HG03354 (cell line): ENCODE measurements around the gene CPZ.

Experiments used
- ATAC-seq: cut with Tn5 transposase; IDR thresholded peaks from one replicate; pipeline ENCODE4 v1.9.1; 2021; ENCODE audit warnings: mild to moderate bottlenecking; ENCODE audit not compliant: unreplicated experiment, poor library complexity, severe bottlenecking

Gene CPZ

GRCh38 chr4:8592366-8593263, at the start of gene CPZ:
CPZ (plus strand) TSS chr4:8592765; CDS start chr4:8592834, 69 bp downstream.
- no peak for ATAC-seq

DNA sequence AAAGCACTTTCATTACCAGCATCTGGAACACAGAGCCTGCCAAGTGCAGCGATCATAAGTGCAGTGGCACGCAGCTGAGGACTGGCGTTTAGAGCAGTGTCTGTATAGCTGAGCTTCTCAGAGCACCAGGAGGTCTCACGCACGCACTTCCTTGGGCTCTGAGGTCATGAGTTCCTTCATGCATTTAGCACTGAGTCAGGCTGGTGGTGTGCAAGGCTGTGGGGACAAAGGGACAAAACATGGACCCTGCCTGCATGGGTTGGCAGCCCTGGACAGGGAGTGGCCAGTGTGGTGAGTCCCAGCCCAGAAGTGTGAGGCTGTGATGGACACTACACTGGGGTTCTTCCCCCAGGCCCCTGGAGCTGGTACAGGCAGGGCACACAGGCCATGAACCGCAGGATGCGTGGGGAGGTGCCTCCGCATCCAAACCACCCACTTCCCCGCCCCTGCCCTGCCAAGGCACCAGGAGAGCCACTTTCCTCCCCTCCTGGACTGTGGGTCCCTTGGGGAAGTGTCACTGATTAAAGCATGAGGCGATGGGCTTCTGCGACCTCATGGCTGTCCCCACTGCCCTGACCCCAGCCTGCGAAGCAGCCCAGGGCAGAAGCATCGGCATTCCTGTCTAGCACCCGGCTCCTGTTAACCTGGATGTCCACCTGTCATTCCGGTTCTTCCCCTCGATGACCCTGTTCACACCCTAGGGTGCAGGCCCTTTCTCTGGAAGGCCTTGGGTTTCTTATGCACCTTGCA, 49.6 kb upstream of the CPZ start:
- no peak for ATAC-seq

DNA sequence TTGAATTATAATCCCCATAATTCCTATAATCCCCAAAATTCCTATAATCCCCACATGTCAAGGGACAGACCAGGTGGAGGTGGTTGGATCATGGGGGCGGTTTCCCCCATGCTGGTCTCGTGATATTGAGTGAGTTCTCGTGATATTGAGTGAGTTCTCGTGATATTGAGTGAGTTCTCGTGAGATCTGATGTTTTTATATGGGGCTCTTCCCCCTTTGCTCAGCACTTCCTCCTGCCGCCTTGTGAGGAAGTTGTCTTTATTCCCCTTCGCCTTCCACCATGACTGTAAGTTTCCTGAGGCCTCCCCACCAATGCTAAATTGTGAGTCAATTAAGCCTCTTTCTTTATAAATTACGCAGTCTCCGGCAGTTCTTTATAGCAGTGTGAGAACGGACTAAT, 48.9 kb upstream of the CPZ start:
- ATAC-seq: no peak

- ATAC-seq: no peak
Observed at GRCh38 chr4:8544282-8544681, 48.3 kb upstream of the CPZ start.

- no peak for ATAC-seq
Observed at GRCh38 chr4:8544741-8545438, 47.7 kb upstream of the CPZ start.

DNA sequence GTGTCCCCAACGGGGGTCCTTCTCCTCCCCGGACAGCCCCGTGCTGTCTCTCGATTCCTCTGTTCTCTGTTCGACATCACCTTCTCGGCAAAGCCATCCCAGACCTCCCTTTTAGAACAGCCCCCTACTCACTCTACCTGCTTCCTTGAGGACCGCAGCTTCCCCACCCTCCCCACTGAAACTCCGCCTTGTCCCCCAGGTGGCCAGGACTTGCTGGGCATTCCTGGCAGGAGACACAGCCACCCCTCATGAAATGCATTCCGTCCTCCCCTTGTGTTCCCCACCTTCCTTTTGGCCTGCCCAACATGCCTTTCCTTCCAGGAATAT, 47.2 kb upstream of the CPZ start:
- ATAC-seq: no peak

DNA sequence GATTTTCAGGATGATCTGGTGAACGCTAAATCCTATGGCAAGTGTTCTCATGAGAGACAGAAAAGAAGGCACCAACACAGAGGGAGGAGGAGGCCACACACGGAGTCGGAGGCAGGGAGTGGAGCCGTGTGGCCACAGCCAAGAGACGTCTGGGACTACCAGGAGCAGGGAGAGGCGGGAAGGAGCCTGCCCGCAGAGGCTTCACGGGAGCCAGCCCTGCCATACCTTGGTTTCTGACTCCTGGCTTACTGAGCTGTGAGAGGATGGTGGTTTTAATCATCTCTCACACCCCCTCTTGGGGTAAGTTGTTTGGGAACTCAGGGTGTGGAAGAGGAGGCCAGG, 45.8 kb upstream of the CPZ start:
- no peak for ATAC-seq

DNA sequence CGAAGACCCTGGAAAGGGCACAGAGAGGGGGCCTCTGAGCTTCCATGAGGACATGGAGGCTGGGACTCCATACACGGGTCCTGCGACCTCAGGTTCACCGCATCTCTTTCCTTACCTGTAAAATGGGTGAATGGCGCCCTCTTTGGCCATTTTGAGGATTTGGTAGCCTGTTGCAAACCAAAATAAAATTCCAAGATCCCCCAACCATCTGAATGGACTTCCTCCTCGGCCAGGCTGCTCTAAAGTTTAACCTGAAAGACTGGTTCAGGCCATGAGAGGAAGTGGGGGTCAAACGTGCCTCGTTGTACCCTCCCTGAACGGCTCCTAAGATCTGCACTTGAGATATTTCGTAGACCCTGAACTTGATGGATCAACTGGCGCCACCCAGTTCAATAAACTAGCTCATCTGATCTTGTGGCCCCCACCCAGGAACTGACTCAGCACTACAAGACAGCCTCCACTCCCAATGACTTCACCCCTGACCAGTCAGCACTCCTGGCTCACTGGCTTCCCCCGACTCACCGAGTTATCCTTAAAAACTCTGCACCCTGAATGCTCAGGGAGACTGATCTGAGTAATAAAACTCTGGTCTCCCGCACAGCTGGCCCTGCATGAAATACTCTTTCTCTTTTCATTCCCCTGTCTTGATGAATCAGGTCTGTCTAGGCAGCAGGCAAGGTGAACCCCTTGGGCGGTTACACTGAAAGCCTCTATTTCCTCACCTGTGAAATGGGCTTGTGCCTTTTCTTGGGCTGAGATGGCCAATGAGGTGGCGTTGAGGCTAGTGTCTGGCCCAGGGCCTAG, 45.3 kb upstream of the CPZ start:
- ATAC-seq: no peak

DNA sequence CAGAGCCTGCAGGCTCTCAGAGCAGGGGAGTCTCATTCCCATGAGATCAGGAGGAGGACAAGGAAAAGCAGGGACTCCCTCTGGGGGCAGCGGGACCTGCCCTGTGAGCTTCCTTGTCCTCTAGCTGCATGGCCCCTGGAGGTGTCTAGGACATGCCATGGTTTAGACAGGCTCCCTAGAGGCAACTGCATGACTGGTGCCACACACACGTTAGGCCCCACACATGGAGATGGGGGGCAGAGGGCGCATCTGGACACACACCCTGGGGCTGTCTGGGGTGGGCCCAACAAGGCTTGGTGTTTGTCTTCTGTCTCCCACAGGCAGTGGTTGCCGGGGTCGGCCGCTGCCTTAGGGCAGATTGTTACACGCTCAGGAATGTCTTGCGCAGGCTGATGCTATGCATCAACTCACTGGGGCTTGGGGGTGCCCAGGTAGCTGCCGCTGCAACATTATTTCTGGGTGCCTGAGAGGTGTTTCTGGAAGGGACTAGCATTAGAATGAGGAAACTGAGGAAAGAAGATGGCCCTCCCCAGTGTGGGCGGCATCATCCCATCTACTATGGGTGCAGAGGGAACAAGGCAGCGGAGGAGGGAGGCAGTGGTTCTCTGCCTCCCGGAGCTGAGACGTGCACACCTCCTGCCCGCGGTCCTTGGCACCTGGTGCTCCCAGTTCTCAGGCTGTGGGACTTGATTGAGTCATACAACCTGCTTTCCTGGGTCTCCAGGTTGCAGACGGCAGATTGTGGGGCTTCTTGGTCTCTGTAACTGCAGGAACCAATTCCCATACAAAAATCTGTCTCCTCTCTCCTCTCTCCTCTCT, 44.4 kb upstream of the CPZ start:
- no peak for ATAC-seq

DNA sequence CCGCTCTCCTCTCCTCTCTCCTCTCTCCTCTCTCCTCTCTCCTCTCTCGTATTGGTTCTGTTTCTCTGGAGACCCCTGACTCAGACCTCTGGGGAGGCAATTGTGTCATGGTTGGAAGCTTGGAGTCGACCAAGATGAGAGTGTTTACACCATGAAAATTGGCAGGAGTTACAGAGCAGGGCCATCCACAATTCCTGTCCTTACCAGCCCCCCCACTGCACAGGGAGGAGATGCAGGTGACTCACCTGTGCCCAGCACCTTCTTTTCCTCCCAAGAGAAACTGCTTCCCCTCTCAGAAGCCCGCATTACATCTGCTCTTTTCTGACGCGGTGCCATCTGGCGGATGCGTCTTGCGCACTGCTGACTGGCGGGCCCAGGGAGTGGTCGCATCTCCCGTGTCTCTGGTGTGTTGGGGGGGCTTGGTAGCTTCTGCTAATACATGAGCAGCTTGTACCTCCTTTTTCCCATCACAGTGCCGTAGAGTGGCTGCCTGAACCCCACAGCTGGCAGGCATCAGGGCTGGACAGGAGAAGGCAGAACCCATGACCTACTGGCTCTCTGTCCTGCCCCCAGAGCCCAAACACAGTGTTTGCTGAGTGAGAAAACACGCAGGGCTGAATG, 43.7 kb upstream of the CPZ start:
- ATAC-seq: no peak

GRCh38 chr4:8549352-8549931, 43.1 kb upstream of the CPZ start:
- ATAC-seq: no peak

GRCh38 chr4:8550691-8551090, 41.9 kb upstream of the CPZ start:
- ATAC-seq: no peak

- no peak for ATAC-seq
Observed at GRCh38 chr4:8552024-8552423, 40.5 kb upstream of the CPZ start.

- ATAC-seq: no peak
Observed at GRCh38 chr4:8552581-8553205, 39.9 kb upstream of the CPZ start.

GRCh38 chr4:8553216-8553615, 39.3 kb upstream of the CPZ start:
- ATAC-seq: no peak

- no peak for ATAC-seq
Observed at GRCh38 chr4:8553991-8554405, 38.6 kb upstream of the CPZ start.

DNA sequence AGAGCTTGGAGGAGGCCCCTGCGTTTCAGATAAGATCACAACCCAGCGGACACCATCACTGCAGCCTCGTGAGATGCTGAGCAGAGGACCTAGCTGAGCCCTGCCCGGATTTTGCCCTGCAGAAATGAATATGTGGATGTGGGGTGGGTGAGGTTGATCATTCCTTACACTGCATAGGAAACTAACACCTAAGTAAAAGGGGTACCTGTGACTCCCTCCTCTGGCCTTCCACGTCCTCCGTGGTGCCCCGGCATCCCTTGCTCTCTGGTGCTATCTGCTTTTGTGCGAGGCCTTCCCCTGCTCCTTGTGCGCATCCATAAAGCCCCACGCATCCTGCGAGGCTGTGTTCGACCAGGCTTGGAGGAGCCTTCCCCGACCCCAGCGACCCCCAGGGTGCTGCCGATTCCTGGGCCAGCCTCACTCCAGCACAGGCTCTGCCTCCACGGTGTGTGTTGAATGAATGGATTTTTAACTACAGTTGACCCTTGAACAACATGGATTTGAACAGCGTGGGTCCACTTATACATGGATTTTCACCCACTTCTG, 37.9 kb upstream of the CPZ start:
- ATAC-seq: no peak

- no peak for ATAC-seq
Observed at GRCh38 chr4:8555716-8556115, 36.8 kb upstream of the CPZ start.
